HG02870 (cell line): ENCODE data around the gene AGFG2.

Experiments
- ATAC-seq: cut with Tn5 transposase; IDR thresholded peaks from one replicate; pipeline ENCODE4 v1.9.1; 2021; ENCODE audit warnings: mild to moderate bottlenecking, moderate library complexity; ENCODE audit not compliant: unreplicated experiment

AGFG2 gene

GRCh38 chr7:100570954-100571828 lies 32.2 kb downstream of the AGFG2 start:
- ATAC-seq = no peak

- no peak for ATAC-seq
Measured at GRCh38 chr7:100571829-100572116, 32.8 kb downstream of the AGFG2 start.

DNA sequence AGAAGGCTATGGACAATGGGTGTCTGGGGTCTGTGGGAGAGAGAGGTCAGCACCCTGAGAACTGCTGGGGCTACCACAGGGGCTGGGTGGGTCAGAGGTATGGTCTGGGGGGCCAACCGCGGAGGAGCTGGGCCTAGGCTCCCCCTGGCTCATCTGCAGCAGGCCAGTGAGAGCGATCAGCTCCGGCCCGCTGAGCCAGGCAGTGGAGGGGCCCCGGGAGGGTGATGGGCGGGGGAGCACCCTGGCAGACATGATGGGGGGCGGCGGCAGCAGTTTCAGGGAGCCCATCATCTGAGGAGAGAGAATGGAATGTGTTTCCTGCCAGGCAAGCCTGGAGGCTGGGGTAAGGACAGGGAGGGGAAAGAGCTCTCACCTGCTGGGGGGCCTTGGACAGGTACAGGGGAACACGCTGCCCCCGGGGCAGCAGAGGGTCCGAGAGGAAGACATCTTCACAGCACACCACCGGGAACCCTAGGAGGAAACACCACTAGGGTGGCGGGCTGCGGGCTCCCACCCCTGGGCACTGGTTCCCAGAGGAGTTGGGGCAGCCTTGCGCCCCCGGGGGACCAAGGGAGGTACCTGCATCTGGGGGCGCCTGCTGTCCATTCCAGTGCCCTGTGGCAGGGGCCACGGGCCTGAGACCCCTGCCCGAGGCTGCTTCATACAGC lies 33.4 kb downstream of the AGFG2 start:
- ATAC-seq = no peak

GRCh38 chr7:100572949-100573675 lies 34.1 kb downstream of the AGFG2 start:
- ATAC-seq = no peak

GRCh38 chr7:100573691-100574361 lies 34.8 kb downstream of the AGFG2 start, which contains the start of gene SAP25:
SAP25 (minus strand) TSS chr7:100573900; CDS start chr7:100573742, 158 bp downstream.
- ATAC-seq = no peak

GRCh38 chr7:100574362-100575205 lies 35.6 kb downstream of the AGFG2 start:
- ATAC-seq = no peak

GRCh38 chr7:100575206-100575631 lies 36.2 kb downstream of the AGFG2 start:
- ATAC-seq = no peak

DNA sequence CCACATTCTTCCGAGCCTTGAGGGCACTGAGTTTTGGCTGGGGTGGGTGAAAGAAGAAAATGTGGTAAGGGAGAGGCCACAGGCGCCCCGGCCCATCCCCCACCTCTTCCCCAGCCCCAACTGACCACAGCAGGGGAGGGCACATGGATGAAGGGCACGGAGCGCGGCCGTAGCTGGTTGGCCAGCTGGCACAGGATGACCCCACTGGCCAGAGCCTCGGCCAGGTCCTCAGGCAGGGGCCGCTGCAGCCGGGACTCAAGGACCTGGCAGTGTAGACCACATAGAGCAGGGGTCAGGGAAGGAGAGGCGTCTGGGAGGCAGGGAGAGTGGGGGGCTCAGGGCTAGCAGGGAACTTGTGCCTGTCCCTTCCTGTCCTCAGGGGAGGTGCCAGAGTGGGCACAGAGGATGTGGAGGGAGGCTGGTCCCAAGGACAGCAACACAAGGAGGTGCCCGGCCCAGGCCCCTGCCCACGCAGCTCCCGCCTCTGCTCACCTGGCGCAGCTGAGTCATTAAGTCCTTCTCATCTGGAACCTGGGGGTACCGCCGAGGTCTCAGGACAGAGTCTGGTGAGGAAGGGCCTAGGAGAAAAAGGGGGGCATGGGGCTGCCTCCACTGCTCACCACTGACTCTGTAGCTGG lies 36.9 kb downstream of the AGFG2 start:
- no peak for ATAC-seq

GRCh38 chr7:100576384-100576993 lies 37.5 kb downstream of the AGFG2 start:
- ATAC-seq = no peak

- ATAC-seq = no peak
Measured at GRCh38 chr7:100577103-100577502, 38.1 kb downstream of the AGFG2 start.

DNA sequence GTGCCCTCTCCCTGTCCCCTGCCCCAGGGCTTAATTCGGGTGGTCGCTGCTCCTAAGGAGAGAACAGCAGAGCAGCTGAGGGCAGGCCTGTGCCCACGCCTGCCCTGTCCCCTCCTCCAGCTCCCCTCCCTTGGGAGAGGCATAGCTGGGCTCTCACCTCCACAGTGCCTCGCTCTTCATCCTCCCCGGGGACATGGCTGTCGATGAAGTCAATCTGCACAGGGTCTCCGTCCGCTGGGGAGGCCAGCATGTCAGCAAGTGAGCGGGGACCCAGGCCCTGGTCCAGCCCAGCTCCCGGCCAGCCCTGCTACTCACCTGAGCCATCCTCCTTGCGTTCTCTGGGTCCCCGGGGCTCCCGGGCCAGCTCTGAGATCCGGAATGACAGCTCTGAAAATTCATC lies 38.5 kb downstream of the AGFG2 start:
- no peak for ATAC-seq

DNA sequence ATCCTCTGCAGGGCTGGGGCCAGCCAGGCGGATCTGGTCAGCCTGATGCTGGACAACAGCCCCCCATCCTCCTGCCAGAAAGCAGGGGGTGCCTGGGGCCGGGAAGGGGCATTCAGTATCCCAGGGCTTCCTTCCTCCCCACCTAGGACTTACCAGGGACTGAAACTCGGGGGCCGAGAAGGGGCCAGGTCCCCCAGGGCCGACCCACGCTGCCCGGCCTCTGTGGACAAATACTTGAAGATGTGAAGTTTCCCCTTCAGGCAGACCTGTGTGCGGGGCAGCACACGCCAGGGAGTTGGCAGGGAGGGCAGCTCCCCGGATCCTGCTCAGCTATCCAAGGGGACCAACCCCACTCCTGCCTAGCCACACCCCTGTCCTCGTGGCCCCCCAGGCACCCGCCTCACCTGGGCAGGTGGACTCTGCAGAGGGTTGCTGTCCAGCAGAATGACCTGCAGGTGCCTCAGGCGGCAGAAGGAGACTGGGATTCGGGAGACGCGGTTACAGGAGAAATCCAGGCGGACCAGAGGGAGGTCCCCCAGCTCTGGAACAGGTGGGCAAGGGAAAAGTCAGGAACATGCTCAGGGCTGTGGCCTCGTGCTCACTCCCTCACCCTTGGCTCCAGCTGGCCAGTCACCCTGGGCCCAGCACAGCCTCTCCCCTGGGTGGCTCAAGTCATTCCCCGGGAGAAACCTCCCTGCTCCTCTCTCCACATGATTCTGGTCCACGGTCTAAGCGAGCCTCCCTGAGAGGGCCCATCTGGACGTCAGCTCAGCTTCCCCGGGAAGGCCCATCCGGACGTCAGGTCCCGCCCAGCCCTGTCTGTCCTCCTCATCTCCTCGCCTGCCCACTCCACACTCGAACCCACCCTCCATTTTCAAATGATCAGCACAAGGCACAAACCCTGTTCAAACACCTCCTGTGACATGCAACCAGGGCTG lies 39.5 kb downstream of the AGFG2 start:
- ATAC-seq = no peak

DNA sequence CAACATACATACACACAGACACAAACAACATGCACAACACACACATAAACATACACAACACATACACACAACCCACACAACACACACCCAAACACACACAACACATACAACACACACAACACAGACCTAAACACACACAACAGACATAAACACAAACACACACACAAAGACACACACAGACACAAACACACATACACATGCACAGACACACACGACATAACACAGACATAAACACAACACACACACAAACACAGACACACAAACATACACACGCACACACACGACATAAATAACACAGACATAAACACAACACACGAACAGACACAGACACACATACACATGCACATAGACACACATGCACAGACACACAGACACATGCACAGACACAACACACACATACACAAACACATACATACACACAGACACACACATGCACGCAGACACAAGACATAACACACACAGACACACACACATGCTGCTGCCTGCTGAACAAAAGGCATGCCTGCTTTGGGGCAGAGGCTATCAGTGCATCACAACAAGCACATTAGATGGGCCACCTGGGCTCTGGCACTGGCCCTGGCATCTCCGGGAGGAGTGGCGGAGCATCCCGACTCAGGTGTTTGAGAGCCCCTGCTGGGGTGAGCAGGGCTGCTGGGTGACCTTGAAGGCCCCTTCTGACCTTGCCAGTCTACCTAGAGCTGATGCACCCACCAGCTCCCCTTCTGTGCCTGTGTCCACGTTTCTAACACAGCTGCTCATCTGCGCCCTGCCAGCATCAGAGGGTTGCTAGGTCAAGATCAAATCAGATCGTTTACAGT lies 41.7 kb downstream of the AGFG2 start:
- ATAC-seq = no peak

DNA sequence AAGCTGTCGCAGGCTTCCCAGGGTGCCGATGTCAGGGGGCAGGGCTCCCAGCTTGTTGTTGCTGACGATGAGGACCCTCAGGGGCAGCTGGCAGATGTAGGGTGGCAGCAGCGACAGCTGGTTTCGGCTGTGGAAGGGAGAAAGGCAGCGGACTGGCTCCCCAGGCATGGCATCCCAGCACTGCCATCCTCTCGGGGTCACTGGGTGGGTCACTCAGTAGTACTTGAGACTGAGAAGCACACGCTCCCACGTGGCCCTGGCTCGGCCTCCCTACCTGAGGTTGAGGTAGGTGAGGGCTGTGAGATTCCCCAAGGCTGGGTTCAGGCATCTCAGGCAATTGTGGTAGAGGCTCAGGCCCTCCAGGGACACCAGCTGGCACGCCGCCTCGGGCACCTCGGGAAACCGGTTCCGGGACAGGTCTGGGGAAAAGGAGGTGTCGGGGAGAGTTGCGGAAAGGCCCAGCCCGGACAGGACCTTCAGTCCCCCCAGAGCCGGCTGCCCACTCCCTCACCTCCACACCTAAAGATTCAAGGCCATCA lies 43.1 kb downstream of the AGFG2 start:
- ATAC-seq = no peak

DNA sequence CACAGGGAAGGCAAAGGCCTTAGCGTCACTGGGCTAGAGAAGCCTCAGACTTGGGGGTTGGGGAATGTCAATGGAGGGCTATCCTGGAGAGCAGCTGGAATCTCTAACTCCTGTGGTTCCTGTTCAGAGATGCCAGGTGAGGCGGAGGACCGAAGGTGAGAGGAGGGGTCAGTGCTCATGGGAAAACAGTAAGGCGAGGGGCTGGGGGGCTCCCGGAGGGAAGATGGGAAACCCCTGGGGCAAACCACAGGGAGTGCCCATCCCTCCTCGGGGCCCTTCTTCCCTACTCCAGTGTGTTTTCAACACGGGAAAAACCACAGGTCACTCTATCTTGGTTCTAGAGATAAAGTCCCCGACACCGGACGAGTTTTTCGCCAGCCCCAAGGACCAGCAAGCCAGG lies 43.6 kb downstream of the AGFG2 start:
- ATAC-seq = no peak

GRCh38 chr7:100583132-100584053 lies 44.4 kb downstream of the AGFG2 start:
- no peak for ATAC-seq
